SIG-M5 treated with dmso at 0.1 percent for 504 hours (cell line): ENCODE data around the gene LHX4.

Experiments used
- DNase-seq: peaks from one replicate; lab custom pipeline; 2025; ENCODE audit not compliant: unreplicated experiment; lab: John Stamatoyannopoulos, UW

Gene LHX4

DNA sequence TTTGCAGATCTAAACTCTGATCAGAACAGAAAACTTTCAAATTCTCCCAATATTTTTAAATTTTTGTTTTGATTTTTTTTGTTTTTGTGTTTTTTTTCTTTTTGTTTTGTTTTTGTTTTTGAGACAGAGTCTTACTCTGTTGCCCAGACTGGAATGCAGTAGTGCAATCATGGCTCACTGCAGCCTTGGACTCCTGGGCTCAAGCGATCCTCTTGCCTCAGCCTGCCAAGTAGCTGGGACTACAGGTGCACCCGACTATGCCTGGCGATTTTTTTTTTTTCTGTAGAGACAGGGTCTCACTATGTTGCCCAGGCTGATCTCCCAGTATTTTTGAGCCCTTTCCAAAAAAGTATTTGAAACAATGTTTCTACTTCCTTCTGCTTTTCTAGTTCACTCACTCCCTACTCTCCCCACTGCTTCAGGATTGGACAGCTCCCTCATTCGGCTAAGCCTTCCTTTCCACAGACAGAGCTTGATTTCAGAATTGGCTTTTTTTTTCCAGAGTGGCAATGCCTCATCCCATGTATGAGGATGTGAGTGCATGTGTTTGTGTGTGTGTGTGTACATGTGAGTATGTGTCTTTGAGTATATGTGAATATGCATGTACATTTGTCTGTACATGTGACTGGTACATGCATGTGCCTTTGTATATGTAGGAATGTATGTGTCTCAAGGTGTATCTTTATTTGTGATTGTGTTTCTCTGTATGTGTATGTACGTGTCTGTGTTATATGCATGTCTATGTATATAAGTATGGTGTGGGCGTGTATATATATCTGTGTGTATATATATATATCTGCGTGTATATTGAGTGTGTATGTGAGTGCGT is 11.9 kb downstream of the LHX4 start:
- DNase-seq, result peak; percentile 59

- no peak for DNase-seq
Measured at GRCh38 chr1:180243517-180244221, 13.6 kb downstream of the LHX4 start.

DNA sequence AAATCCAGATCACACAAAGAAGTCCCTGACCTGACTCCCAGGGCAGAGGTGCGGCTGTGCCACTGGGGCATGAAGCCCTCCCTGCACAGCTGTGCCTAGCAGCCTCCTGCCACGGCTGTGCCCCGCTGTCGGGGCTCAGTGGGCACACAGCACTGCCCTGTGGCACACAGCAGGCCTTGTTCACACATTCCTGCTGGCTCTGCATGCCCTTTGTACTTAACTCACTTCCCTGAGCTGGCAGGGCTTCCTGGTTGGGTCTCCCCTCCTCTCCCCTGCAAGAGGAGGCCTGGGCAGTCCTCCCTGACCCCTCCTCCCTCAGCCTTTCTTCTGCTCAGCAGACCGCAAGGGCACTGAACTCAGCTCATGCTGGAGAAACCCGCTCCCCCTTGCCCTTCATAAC is 14.8 kb downstream of the LHX4 start:
- no peak for DNase-seq

- DNase-seq, result no peak
Measured at GRCh38 chr1:180246579-180246978, 16.5 kb downstream of the LHX4 start.

GRCh38 chr1:180247061-180247460 is 17.0 kb downstream of the LHX4 start:
- DNase-seq, result no peak

DNA sequence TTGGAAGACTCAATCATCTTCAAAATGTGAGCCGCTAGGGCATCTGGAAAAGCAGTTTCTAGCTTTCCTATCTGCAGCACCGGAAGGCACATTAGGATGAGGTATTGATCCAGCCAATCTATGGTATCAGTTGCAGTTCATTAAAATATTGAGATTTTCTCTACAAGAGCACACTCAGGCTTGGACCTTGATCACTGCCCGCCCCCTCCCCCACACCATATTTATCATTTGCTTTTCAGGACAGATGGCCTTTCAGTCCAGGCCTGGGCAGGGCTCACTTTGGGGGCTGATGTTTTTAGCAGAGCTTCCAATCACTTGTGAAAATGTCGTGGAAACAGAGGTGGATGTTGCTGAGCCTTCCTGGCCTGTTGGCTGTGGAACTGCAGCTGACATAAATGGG is 17.5 kb downstream of the LHX4 start:
- no peak for DNase-seq

- no peak for DNase-seq
Measured at GRCh38 chr1:180248176-180248575, 18.1 kb downstream of the LHX4 start.

DNA sequence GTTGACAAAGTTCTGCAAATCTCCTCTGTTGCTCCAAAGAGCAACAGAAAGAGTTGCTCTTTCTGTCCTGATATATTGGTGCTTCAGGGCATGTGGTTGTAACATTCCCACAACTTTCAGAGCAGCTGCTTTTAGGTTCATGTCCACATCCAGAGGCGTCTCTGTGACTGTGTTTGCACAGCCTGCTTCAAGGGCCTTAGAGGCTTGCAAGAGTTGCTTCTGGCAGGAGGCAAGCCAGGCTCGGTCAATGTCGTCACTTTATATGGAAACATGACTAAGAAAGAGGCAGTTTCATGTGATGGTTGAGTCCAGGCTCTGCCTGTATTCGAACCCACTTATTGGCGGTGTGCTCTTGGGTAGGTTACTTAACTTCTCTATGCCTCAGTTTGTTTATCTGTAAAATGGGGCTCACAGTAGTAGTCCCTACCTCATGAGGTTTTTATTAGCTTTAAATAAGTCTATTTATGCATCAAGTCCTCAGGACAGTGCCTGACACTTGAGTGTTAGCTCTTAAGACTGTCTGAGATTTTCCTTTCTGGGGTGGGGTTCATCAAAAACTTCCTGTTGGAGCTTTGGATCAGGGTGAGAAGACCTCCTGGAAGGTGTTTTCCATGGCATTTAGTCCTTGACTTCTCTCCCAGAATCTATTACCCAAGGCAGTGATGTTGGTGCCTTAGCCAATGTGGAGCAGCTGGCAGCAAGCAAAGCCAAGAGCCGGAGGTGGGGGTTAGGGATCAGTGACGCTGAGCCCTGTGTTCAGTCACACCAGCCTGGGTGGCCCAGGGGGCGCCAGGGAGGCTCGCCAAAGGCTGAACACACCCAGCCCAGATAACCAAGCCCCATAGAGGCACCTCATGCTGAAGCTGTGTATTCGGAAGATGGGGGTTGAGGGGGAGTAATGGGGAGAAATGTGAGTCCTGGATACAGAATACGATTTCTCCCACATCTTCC is 18.9 kb downstream of the LHX4 start:
- peak; percentile 13 for DNase-seq

- DNase-seq, result no peak
Measured at GRCh38 chr1:180249725-180250498, 19.8 kb downstream of the LHX4 start.

GRCh38 chr1:180250499-180250770 is 20.4 kb downstream of the LHX4 start:
- DNase-seq, result no peak

GRCh38 chr1:180250883-180251509 is 20.9 kb downstream of the LHX4 start:
- DNase-seq, result no peak

- DNase-seq, result no peak
Measured at GRCh38 chr1:180251526-180252305, 21.7 kb downstream of the LHX4 start.

DNA sequence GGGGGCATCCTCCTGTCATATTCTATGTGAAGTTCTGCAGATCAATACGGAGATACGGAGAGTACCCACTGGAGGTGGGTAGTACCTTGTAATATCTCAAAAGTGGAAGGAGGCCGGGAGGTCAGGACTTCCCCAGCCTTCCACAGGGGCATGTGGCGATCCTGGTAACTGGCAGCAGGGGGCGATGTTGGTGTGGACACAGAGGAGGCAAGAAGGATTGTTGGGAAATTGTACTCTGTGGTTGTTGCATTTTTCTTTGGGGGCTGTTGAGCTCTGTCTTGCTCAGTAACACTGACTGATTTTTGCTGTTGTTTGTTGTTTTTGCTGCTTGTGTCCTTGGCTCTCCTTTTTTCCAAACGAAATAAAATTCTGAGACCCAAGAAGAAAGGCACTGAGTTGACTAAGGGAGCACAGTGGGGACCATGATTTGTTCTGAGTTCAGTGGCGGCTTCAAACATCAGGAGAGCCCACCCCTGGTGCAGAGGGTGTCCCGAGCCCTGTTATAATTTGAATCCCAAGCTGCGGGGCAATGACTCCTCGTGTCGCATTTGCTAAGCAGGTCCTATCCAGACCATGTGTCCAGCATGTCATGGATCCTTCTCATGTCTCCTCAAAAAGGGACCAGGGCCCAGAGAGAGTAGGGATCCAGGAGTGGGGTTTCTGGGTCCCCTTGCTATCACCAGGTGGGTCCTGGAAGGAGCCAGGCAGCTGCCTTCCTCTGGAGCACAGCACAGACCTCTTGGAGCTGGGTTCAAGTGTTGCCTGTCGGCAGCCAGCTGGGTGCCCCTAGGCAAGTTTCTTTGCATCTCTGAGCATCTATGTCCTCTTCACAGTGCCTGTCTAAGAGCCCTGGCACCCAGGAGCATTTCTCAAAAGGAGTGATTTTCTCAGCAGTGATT is 22.8 kb downstream of the LHX4 start:
- peak; percentile 86 for DNase-seq

DNA sequence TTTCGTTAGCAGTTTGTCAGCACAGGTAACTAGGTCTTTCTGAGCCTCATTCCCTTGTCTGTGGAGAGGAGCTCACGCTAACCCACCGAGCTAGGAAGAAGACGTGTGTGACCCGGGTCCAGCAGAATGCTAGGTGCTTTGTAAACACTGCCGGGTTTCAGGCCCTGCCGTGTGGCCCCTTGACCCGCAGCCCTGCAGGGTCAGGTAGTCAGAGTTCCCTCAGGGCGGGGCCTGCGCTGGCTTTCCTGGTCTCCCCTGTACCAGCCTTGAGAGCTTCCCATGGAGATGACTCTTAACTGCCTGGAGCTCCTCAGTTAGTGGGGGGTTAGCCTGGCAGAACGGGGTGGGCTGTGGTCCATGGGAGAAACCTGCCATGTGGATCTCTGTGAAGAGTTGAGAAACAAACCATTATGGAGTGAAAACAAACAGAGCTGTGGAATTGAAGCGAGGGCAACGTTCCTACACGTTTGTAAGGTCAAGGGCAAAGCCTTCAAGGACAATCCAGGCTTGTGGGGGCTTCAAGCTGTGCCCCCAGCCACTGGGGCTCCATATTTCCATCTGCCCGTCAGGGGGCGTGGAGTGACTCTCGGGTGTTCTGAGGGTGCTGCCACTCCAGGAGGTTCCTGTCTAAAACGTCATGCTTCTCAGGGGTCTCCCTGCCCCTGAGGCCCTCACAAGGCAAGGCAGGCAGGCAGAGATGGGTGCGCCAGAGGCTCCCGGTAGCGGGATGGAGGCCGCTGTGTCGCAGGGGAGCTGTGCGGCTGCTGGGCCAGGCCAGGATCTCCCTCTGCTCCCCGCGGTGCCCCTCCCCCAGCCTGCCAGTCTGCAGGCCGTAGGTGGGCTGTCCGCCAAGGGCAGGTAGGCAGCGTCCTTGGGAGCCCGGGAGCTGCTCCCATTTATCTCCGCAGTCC is 23.8 kb downstream of the LHX4 start:
- no peak for DNase-seq

GRCh38 chr1:180254496-180254819 is 24.4 kb downstream of the LHX4 start:
- no peak for DNase-seq

DNA sequence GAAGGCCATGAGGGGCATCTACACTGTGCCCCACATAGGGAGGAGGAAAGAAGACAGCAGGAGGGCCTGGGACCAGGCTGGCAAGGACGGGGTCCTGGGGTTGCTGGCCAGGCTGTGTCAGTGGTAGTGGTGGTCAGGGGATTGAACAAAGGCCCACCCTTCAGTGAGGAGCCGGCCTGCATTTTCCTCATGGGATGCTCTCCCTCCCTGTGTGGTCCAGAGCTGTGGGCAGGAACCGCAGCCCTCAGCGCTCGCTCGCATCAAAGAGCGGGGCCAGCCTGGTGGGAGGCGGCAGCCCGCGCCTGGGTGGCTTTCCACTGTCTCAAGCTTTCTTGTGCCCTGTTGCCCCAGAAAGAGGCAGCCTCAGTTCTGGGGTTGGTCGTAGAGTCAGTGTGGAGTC is 24.8 kb downstream of the LHX4 start:
- no peak for DNase-seq

DNA sequence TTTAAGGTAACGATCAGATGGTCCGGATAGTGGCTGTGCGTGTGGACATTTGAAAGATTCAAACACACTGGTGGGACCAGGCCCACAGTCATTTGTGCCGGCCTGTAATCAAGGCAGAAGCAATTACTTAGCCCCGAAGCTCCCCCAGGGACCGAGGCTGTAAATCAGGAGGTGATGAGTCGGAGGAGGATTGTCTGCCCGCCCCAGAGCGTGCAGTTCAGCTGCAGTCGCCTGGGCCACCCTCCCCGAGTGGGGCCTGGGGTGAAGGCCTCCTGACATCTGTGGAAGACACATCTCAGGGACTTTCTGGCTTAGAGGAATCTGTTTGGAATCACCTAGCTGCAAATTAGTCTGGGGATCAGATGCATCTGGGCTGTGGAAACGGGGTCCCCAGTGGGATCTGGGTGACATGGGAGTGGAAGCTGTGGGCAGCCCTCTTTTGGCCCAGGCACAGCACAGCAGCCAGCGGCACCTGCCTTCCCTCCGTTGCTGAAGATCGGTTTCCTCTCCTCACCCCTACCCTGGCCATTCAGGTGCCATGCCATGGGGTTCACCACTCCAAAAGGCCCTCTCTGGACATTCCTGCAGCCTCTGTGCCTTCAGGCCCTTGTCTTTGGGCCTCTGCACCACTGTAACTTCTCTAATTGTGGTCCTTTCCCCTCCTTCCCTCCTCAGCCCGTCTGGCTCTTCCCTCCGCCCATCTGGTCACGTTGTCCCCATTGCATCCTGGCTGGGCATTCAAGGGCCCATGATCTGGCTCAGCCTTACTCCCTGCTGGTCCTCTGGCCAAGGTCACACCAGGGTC is 25.7 kb downstream of the LHX4 start:
- DNase-seq, result no peak
